Smooth muscle cell (in vitro differentiated cells): ENCODE results near the gene MAP4. TPM values are rescaled to one million over a fixed set of nuclear protein-coding genes. Genes with fewer than 3 reads are reported as not detected.

Source experiments
- DNase-seq: peaks from one replicate; lab custom pipeline; 2025; ENCODE audit not compliant: unreplicated experiment; lab: John Stamatoyannopoulos, UW
- H2AFZ ChIP-seq: fragments of 200-600 bp; sonication (generic); 2 replicates; pipeline ENCODE4 v1.6.0; 2016; ENCODE audit warnings: antibody characterized with exemption, low read depth, mild to moderate bottlenecking
- H3F3A ChIP-seq: fragments of 200-600 bp; sonication (generic); 2 replicates; pipeline ENCODE4 v1.6.0; 2017; ENCODE audit warnings: antibody characterized with exemption, low read depth
- H3K27ac ChIP-seq: fragments of 200-600 bp; sonication (generic); 2 replicates; pipeline ENCODE4 v1.5.1; 2016; ENCODE audit warnings: low read depth, mild to moderate bottlenecking
- H3K27me3 ChIP-seq: fragments of 200-600 bp; sonication (generic); 2 replicates; pipeline ENCODE4 v1.6.1; 2016; ENCODE audit warnings: low read depth, mild to moderate bottlenecking
- H3K36me3 ChIP-seq: fragments of 200-600 bp; sonication (generic); 2 replicates; pipeline ENCODE4 v1.5.1; 2016; ENCODE audit warnings: low read depth
- H3K4me1 ChIP-seq: fragments of 200-600 bp; sonication (generic); 2 replicates; pipeline ENCODE4 v1.5.1; 2016; ENCODE audit warnings: low read depth
- H3K4me2 ChIP-seq: fragments of 200-600 bp; sonication (generic); 2 replicates; pipeline ENCODE4 v1.6.0; 2016; ENCODE audit warnings: mild to moderate bottlenecking
- H3K4me3 ChIP-seq: fragments of 200-600 bp; sonication (generic); 2 replicates; pipeline ENCODE4 v1.5.1; 2016; ENCODE audit warnings: mild to moderate bottlenecking
- H3K79me2 ChIP-seq: fragments of 200-600 bp; sonication (generic); 2 replicates; pipeline ENCODE4 v1.6.0; 2016; ENCODE audit warnings: low read depth, mild to moderate bottlenecking
- H3K9ac ChIP-seq: fragments of 200-600 bp; sonication (generic); 2 replicates; pipeline ENCODE4 v1.6.0; 2016; ENCODE audit warnings: low read depth
- H3K9me3 ChIP-seq: fragments of 200-600 bp; sonication (generic); replicated peaks from 2 replicates; pipeline ENCODE4 v1.5.1; 2016; ENCODE audit warnings: low read depth
- H4K20me1 ChIP-seq: fragments of 200-600 bp; sonication (generic); 2 replicates; pipeline ENCODE4 v1.6.0; 2016; ENCODE audit warnings: low read depth
- CTCF ChIP-seq: fragments of 200-600 bp; sonication (generic); IDR thresholded peaks from 2 replicates; pipeline ENCODE4 v1.5.1; 2017; ENCODE audit warnings: borderline replicate concordance, mild to moderate bottlenecking, antibody characterized with exemption; ENCODE audit not compliant: insufficient read depth, poor library complexity, severe bottlenecking
- WGBS: methylation state at CpG from one replicate; pipeline ENCODE4 v1.1.7; 2016; ENCODE audit warnings: low lambda C conversion rate; 5-methylcytosine and 5-hydroxymethylcytosine counted together
- polyA plus RNA-seq: library from polyadenylated mRNA; unstranded; fragments of >200 nt; fragmentation: Nextera tagmentation; extraction: Ambion mirVana; gene quantifications from 2 replicates; pipeline ENCODE4 v1.2.1, GENCODE V29; 2016
- total RNA-seq: library from RNA; depleted of rRNA; stranded (reverse); fragments of >200 nt; gene quantifications from 2 replicates; pipeline ENCODE4 v1.2.3, GENCODE V29; 2014

Gene MAP4
- total and polyA plus RNA-seq, 2 experiments from 2014 or later, result 114 to 166 TPM

- no peak for TF ChIP-seq CTCF
- no peaks in the 10 kb centered on the region for H3F3A ChIP-seq
- 32% methylated on average over 7 of the region's 7 CpGs for WGBS
- peak overlapping the region; percentile 100 for H3K4me2 ChIP-seq
- H3K79me2 ChIP-seq, result peaks cover 42% of the 10 kb centered on the region
- peaks cover 9% of the 10 kb centered on the region for H3K36me3 ChIP-seq
- peak overlapping the region; percentile 97 for H3K4me3 ChIP-seq
- no peaks in the 10 kb centered on the region for H3K9me3 ChIP-seq
- H3K27me3 ChIP-seq, result no peaks in the 10 kb centered on the region
- H2AFZ ChIP-seq, result peak overlapping the region; percentile 98
- H3K27ac ChIP-seq, result peak overlapping the region; percentile 49
- peaks cover 11% of the 10 kb centered on the region for H4K20me1 ChIP-seq
- DNase-seq, result no peak
- H3K4me1 ChIP-seq, result peaks cover 10% of the 10 kb centered on the region
- H3K9ac ChIP-seq, result peak overlapping the region; percentile 94
Observed at GRCh38 chr3:47825590-47825989, 190.6 kb downstream of the MAP4 start.

GRCh38 chr3:47824541-47825473 is 191.4 kb downstream of the MAP4 start:
- Histone ChIP-seq H3K36me3 (peaks cover 9% of the 10 kb centered on the region), H3K79me2 (peaks cover 42% of the 10 kb centered on the region), H4K20me1 (peaks cover 11% of the 10 kb centered on the region), H2AFZ (peak overlapping the region; percentile 98), H3K9me3 (no peaks in the 10 kb centered on the region), H3K4me1 (peaks cover 10% of the 10 kb centered on the region), H3K4me2 (peak overlapping the region; percentile 100), H3K27ac (peak overlapping the region; percentile 49), H3K9ac (peak overlapping the region; percentile 94), H3K4me3 (peak overlapping the region; percentile 97), H3K27me3 (no peaks in the 10 kb centered on the region), H3F3A (no peaks in the 10 kb centered on the region)
- WGBS, result 6% methylated on average over 67 of the region's 77 CpGs
- DNase-seq, result peak; percentile 45
- peak; percentile 79 for TF ChIP-seq CTCF

GRCh38 chr3:47817609-47818008 is 198.6 kb downstream of the MAP4 start:
- Histone ChIP-seq H3K9me3 (no peaks in the 10 kb centered on the region), H3K4me2 (no peak overlapping the region), H3K4me3 (no peak overlapping the region), H3F3A (no peaks in the 10 kb centered on the region), H3K27ac (no peak overlapping the region), H3K4me1 (no peaks in the 10 kb centered on the region), H3K79me2 (no peaks in the 10 kb centered on the region), H3K27me3 (no peaks in the 10 kb centered on the region), H3K36me3 (no peaks in the 10 kb centered on the region), H2AFZ (no peak overlapping the region), H3K9ac (no peak overlapping the region), H4K20me1 (peaks cover 3% of the 10 kb centered on the region)
- DNase-seq, result no peak
- 96% methylated on average over 7 of the region's 7 CpGs for WGBS
- no peak for TF ChIP-seq CTCF
